GM19463 (cell line): ENCODE results near the gene FBXO17.

Experiments
- ATAC-seq: cut with Tn5 transposase; IDR thresholded peaks from one replicate; pipeline ENCODE4 v1.9.1; 2021; ENCODE audit warnings: mild to moderate bottlenecking, moderate library complexity; ENCODE audit not compliant: unreplicated experiment

Gene FBXO17

GRCh38 chr19:38918526-38918925, 57.0 kb downstream of the FBXO17 start:
- no peak for ATAC-seq

GRCh38 chr19:38917921-38918491, 57.5 kb downstream of the FBXO17 start:
- ATAC-seq = no peak

- ATAC-seq = no peak
Observed at GRCh38 chr19:38917516-38917915, 58.0 kb downstream of the FBXO17 start.

- ATAC-seq = no peak
Observed at GRCh38 chr19:38915329-38916321, 59.9 kb downstream of the FBXO17 start.

- ATAC-seq = no peak
Observed at GRCh38 chr19:38913958-38914357, 61.6 kb downstream of the FBXO17 start.

- no peak for ATAC-seq
Observed at GRCh38 chr19:38912600-38913514, 62.7 kb downstream of the FBXO17 start.

GRCh38 chr19:38911388-38912001, 64.0 kb downstream of the FBXO17 start:
- ATAC-seq = no peak

- ATAC-seq = no peak
Observed at GRCh38 chr19:38910488-38910887, 65.1 kb downstream of the FBXO17 start.

- no peak for ATAC-seq
Observed at GRCh38 chr19:38908911-38909310, 66.6 kb downstream of the FBXO17 start.

- ATAC-seq = no peak
Observed at GRCh38 chr19:38907670-38908069, 67.9 kb downstream of the FBXO17 start.

- no peak for ATAC-seq
Observed at GRCh38 chr19:38907227-38907626, 68.3 kb downstream of the FBXO17 start.

GRCh38 chr19:38905620-38906019, 69.9 kb downstream of the FBXO17 start:
- no peak for ATAC-seq

- ATAC-seq = no peak
Observed at GRCh38 chr19:38904581-38905539, 70.7 kb downstream of the FBXO17 start.

GRCh38 chr19:38901683-38902082, 73.9 kb downstream of the FBXO17 start:
- ATAC-seq = no peak

GRCh38 chr19:38900743-38901190, 74.8 kb downstream of the FBXO17 start:
- ATAC-seq = no peak

- no peak for ATAC-seq
Observed at GRCh38 chr19:38900202-38900629, 75.3 kb downstream of the FBXO17 start.

GRCh38 chr19:38899447-38900201, 75.9 kb downstream of the FBXO17 start, which contains the start of the genes NFKBIB and SIRT2:
TSS of gene NFKBIB (plus strand) at chr19:38899969. CDS start at chr19:38900033, 64 bp downstream.
TSS of gene SIRT2 (minus strand) at chr19:38899618. CDS start at chr19:38899521, 97 bp downstream.
- peak; percentile 90 for ATAC-seq

GRCh38 chr19:38898788-38899446, 76.6 kb downstream of the FBXO17 start:
- ATAC-seq = no peak
